Measurements from ENCODE around the gene CLEC19A.

The CLEC19A gene

DNA sequence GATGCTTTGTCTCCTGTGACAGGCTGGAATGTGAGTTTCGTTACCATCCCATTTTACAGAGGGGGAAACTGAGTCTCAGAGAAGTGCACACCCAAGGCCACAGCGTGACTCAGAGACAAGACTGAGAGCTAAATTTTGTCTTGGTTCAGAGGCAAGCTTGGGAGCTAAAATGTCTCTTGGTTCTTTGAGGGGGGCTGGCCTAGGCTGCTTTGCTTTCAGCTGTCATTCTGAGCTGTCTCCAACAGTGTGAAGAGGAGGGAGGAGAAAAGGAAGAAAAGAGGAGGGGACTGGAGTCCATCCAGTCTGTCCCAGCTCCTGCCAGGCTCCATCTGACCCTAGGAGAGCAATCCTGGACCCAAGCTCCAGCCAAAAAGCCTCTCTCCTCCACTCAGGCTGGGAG, at the start of gene CLEC19A:
CLEC19A (plus strand) TSS at position 301 of the 400 bp plus-strand sequence. CDS start 121 bp downstream, outside the sequence.
- DNase-seq, result no peak

DNA sequence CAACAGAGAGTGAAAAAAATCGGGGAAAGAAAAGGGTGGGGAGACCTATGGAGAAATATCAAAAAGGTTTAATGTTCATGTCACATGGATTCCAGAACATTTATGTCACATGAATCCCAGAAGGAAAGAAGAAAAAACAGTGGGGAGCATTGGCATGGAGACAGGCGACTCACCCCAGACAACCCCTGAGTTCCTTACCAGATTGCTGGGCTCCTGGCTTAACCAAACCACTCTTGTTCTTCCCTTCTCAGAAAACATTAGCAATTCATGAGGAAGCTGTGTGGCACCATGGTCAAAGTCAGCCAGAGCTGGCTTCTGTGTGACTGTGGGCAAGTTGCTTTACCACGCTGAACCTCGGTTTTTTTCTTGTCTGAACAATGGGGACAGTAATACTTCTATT, 49.6 kb upstream of the CLEC19A start:
- DNase-seq, result no peak

GRCh38 chr16:19236561-19237209, 48.8 kb upstream of the CLEC19A start:
- no peak for DNase-seq

- DNase-seq, result no peak
Observed at GRCh38 chr16:19238406-19238805, 47.1 kb upstream of the CLEC19A start.

GRCh38 chr16:19239511-19240155, 45.9 kb upstream of the CLEC19A start:
- DNase-seq, result no peak

- no peak for DNase-seq
Observed at GRCh38 chr16:19240494-19240893, 45.0 kb upstream of the CLEC19A start.

DNA sequence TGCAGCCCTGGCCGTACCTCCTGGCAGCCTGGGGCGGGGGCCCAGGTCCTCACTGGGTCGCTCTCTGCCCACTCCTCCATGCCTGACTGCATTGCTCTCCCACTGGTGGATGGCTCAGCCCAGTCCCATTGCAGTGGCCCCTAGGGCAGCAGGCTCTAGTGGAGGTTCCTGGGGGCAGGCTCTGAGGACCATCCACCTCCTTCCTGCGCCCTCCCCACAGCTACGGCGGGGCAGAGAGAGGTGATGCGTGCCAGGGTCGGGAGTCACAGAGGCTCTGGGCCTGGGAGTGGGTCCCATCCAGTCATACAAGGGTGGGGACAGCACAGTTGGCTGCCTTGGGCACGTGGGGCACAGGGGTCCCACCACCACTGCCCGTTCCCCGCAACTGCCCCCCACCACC, 44.0 kb upstream of the CLEC19A start:
- no peak for DNase-seq

- DNase-seq, result no peak
Observed at GRCh38 chr16:19242186-19242585, 43.3 kb upstream of the CLEC19A start.

DNA sequence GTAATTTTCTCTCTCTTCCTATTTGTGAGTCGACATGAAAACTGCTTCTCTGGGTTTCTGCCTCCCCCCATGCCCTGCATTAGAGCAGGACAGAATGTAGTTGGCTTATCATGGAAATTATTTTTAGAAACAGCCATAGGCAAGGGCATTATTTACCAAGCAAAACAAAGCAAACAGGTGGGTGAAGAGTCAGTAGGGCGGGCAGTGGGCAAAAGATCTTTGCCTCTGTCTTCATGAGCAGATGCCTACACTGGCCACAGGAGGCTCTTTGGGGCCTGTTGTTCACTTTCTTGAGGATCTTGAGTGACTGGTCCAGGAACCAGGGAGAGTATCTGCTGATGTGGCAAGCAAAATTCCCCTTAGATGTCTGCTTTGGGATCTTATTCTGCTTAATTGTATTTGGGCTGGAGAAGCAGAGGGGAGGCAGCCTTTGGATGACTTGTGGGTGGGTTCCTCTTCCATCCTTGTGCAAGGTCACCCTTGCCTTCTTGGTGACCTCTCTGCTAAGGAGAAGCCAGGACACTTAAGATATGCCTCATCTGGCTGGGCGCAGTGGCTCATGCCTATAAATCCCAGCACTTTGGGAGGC, 42.5 kb upstream of the CLEC19A start:
- no peak for DNase-seq

DNA sequence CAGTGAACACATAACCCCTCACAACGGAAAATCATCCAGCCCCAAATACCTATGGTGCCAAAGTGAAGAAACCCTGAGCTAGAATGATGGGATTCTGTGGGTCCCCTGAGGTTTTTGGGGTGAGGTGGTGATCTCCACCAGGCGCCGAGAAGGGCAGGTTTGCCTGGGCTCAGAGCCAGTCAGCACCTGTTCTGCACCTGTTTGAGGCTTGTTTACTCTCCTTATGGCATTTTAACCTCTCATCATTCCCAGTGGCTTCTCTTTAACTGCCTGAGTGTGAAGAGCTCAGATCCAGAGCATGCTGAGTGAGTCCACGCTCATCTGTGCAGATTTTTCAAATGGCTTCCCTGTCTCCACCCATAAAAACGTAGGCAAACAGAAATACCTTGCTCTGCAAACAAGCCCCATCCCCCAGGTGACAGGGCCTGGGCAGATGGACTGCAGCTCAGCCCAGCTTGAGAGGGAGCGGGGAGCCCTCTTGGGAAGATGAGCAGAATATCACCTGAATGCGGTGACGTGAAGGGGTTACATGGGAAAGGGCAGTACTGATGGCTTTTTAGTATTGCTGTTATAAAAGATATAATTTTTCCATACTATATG, 40.1 kb upstream of the CLEC19A start:
- DNase-seq, result no peak

- no peak for DNase-seq
Observed at GRCh38 chr16:19252904-19253303, 32.6 kb upstream of the CLEC19A start.

DNA sequence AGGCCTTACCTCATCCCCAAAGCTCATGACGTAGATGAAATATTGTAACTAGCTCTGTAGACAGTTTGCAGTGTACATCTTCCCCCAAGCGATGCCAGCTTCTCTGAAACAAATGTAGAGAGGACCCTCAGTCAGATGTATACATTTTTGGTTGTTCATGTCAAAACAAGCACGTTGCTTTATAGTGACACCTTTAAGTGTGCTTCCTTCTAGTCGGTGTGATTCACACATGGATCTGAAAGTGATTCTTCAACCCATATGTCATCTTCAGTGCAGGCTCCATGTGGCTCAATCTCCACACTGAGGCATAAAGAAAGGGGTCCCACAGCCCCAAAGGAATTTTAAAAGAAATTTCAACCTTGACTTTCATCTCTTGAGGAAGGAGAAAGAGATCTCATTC, 30.9 kb upstream of the CLEC19A start:
- DNase-seq, result no peak

DNA sequence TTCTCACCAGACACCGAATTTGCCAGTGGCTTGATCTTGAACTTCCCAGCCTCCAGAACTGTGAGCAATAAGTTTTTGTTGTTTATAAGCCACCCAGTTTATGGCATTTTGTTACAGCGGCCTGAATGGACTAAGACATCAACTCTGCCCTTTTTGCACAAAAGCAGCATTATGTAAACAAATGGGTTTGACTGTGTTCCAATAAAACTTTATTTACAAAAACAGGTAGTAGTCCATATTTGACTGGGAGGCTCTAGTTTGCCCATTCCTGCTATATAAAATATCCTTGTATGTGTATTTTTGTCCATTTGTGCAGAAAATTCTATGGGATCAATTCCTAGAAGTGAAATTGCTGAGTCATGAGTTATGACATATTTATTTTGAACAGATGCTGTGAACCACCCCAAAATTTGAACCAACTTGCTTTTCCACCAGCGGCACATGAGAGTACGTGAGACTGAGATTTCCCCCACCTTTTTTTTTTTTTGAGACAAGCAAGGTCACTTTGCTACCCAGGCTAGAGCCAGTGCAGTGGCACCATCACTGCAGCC, 21.3 kb upstream of the CLEC19A start:
- DNase-seq, result no peak

DNA sequence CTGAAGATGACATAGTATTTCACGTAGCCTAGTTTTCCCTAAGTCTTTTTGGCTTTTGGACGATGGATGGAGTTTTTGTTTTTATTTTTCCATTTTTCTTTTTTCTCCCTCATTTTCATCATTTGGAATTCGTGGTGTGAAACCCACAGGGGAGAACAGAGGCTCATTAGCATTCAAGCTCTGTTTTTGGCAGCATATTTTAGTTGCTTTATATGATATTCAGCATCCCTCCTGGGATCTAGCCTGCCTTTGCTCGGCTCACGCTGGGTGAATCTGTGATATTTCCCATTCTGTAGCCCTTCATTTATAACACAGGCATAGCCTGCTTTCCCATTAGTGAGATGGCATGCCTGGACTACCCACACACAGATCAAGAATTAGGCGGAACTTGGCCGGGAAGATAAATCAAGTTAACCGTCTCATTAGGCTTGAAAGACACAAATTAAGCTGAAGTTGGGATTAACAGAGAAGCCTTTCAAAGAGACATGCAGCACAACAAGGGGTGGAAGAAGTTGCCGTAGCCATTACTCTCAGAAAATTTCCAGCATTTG, 20.1 kb upstream of the CLEC19A start:
- no peak for DNase-seq

- no peak for DNase-seq
Observed at GRCh38 chr16:19266774-19267173, 18.8 kb upstream of the CLEC19A start.

DNA sequence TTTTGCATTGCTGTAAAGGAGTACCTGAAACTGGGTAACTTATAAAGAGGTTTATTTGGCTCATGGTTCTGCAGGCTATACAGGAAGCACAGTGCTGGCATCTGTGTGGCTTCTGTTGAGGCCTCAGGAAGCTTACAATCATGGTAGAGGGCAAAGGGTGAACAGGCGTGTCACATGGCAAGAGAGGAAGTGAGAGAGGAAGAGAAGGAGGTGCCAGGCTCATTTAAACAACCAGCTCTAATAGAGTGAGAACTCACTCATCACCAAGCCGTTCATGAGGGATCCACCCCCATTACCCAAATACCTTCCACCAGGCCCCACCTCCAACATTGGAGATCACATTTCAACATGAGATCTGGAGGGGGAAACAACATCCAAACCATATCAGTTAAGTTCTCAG, 16.4 kb upstream of the CLEC19A start:
- no peak for DNase-seq

GRCh38 chr16:19274165-19274797, 11.2 kb upstream of the CLEC19A start:
- DNase-seq, result no peak

- DNase-seq, result no peak
Observed at GRCh38 chr16:19278403-19278802, 7.1 kb upstream of the CLEC19A start.

- no peak for DNase-seq
Observed at GRCh38 chr16:19281246-19281645, 4.3 kb upstream of the CLEC19A start.

GRCh38 chr16:19282101-19282500, 3.4 kb upstream of the CLEC19A start:
- DNase-seq, result no peak

GRCh38 chr16:19283637-19284036, 1.9 kb upstream of the CLEC19A start:
- DNase-seq, result no peak

- DNase-seq, result no peak
Observed at GRCh38 chr16:19284207-19284606, 1.3 kb upstream of the CLEC19A start.

- no peak for DNase-seq
Observed at GRCh38 chr16:19286827-19287226, 1.3 kb downstream of the CLEC19A start.

Data from cortex of kidney (tissue), 1 donor.